ENCODE data around the gene HDAC10.

DNA sequence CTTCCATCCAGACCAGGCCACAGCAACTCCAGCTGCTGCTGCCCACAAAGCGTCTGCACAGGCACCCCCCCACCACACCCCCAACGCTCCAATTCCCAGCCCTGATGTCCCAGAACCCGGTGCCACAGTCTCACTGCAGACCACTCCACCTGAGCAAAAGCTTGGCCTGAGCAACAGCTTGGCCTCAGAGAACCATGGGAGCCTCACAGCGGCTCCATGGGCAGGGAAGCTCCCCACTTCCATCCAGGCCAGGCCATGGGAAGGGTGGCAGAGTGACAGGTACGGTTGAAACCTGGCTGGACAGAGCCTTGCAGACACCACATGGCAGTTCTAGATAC, 43.2 kb upstream of the HDAC10 start:
- TF ChIP-seq, protein P1, sequence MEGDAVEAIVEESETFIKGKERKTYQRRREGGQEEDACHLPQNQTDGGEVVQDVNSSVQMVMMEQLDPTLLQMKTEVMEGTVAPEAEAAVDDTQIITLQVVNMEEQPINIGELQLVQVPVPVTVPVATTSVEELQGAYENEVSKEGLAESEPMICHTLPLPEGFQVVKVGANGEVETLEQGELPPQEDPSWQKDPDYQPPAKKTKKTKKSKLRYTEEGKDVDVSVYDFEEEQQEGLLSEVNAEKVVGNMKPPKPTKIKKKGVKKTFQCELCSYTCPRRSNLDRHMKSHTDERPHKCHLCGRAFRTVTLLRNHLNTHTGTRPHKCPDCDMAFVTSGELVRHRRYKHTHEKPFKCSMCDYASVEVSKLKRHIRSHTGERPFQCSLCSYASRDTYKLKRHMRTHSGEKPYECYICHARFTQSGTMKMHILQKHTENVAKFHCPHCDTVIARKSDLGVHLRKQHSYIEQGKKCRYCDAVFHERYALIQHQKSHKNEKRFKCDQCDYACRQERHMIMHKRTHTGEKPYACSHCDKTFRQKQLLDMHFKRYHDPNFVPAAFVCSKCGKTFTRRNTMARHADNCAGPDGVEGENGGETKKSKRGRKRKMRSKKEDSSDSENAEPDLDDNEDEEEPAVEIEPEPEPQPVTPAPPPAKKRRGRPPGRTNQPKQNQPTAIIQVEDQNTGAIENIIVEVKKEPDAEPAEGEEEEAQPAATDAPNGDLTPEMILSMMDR (IDR thresholded peaks at IDR 0.05 in 8 of 11, conservative IDR thresholded peaks at IDR 0.05 in 3 of 11), result no peak
- no peak for TF ChIP-seq POLR2A (IDR thresholded peaks at IDR 0.05)
